Stimulated activated CD8-positive, alpha-beta memory T cell treated with anti-CD3 and anti-CD28 coated beads, Interleukin-4, amount 100 ng/mL, for 1 hour (primary cell): Measurements from ENCODE around the gene DDX51.

Source experiments
- DNase-seq, 2 donors: peaks; one replicate each; pipeline ENCODE4 v3.0.0-alpha.2; 2020; ENCODE audit warnings: low read depth in 2 of 2, low spot score in 1 of 2

The DDX51 gene

DNA sequence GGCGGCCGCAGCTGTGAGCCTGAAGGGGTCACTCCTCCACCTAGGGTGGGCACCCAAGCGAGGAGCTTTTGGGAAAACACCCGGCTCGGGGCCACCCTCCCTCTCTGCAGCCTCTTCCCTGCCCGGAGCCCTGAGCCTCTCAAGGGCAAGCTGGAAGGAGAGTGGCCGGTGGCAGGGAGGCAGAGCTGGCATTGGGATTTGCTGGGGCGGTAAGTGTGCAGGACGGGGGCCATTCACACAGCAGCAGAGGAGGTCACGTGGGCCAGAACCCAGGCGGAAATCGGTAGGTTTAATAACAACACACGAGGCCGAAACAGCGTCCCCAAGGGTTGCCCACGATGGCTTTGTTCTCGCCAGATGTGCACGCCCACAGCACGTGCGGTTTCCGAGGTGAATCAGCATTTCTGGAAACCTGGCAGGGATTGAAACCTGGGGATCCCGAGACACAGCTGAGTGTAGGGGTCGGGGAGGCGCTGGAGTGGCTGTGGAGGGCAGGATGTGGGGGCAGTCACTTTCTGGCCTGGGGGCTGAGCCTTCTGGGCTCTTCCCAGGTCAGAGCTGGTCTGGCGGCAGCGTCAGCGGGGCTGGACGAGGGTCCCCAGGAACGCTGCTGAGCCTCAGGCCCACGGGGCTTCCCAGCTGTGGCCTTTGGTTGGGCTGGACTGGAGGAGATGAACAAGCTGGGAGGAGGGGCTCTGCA is 23.6 kb upstream of the DDX51 start:
- no peak for DNase-seq

DNA sequence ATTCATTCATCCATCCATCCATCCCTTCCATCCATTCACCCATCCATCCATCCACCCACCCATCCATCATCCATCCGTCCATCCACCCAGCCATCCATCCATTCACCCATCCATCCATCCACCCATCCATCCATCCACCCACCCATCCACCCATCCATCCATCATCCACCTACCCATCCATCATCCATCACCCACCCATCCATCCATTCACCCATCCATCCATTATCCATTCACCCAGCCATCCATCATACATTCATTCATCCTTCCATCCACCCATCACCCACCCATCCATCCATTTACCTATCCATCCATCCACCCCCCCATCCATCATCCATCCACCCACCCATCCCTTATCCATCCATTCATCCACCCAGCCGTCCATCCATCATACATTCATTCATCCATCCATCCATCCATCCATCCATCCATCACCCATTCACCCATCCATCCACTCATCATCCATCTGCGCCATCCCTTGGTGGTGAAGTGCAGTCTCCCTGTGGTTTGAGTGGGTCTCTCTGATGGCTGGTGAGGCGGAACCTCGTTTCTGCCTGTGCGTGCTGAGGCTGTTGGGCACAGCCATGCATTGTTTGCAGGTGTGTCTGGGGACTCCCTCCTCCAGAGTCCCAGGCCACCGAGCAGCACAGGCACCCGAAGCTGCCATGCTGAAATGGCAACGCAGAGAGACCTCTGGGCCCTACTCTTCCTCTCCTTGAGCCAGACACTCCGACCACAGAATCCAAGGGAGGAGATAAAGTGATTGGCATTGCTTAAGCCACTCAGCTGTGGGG is 22.9 kb upstream of the DDX51 start:
- no peak for DNase-seq

DNA sequence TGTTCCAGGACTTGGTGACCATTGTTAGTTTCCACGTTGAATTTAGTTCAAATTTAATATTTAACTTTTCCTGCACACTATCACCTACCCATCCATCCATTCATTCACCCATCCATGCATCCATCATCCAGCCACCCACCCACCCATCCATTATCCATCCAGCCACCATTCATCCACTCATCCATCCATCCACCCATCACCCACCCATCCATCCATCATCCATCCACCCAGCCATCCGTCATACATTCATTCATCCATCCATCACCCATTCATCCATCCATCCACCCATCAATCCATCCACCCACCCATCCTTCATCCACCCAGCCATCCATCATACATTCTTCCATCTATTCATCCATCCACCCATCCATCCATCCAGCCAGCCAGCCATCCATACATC is 22.0 kb upstream of the DDX51 start:
- no peak for DNase-seq

DNA sequence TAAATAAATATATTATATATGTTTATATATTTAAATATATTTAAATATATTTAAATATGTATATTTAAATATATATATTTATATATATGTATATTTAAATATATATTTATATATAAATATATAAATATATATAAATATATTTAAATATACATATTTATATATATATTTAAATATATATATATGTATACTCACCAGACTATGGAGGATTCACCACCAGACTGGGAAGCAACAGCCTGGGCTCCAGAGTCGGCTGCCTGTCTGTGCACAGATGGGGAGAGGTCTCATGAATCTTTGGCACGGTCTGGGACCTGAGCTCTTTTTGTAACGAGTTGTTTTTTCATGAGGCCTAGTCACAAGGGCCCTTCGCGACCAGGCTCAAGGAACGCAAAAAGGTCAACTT is 21.5 kb upstream of the DDX51 start:
- no peak for DNase-seq

DNA sequence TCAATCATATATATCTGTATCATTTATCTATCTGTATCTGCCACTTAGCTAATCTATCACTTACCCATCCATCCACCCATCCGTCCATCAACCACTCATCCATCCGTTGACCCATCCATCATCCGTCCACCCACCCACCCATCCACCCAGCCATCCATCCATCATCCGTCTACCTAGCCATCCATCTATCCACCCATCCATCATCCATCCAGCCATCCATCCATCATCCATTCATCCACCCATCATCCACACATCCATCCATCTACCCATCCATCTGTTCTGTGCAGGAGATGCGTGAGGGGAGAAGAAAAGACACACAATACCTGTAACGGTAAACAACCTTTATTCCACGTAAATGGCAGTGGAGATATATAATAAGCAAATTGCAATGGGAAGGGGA is 20.3 kb upstream of the DDX51 start:
- DNase-seq, result no peak

DNA sequence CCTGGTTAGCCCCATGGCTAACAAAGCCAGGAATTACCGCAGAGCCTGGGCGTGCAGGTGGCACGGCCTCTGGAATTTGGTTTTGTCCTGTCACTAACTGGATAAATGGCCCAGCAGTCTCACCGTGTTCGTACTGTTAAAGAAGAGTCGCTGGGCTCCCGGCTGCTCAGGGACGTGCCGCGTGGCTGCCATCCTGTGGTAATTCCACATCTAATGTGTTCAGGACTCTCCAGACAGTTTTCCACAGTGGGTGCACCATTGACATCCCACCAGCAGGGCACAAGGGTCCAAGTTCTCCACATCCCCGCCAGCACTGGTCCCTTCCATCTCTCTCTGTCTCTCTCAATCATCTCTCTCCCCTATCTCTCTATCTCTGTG is 19.8 kb upstream of the DDX51 start:
- DNase-seq, result no peak

DNA sequence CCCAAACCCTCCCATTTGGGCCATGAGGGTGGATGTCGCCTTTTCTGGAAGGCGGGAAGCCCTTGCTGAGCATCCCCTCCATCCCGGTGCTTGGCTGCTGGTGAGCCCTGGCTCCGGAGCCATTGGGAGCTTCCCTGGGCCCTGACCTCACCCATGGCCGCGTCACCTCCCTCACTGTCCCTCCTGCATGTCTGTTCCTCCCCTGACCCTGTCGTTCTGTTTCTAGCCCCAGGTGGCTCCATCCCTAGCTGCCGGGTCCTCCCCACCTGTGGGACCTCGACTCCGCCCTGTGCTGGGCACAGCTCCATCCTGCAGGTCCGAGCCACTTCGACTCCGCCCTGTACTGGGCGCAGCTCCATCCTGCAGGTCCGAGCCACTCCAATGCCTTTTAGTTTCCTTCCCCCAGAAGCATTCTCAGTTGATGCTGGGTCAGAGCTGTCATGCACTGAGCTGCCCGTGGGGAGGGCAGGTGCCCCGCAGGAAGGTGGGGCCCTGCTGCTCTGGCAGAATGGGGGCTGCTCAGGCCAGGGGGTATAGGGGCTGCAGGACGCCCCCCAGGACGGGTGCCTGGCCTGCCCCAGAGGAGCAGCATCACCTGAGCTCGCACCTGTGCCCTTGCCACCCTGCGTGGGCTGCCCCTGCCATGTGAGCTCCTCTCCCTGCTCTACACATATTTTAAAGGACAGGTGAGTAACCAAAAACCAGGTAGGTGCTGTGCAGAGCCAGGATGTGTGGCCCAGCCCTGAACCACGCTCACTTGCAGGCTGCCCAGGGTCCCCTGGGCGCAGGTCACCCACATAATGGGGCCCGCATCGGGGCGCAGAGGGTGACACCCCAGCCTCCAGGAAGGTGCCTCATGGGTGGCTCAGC is 19.2 kb upstream of the DDX51 start:
- no peak for DNase-seq

DNA sequence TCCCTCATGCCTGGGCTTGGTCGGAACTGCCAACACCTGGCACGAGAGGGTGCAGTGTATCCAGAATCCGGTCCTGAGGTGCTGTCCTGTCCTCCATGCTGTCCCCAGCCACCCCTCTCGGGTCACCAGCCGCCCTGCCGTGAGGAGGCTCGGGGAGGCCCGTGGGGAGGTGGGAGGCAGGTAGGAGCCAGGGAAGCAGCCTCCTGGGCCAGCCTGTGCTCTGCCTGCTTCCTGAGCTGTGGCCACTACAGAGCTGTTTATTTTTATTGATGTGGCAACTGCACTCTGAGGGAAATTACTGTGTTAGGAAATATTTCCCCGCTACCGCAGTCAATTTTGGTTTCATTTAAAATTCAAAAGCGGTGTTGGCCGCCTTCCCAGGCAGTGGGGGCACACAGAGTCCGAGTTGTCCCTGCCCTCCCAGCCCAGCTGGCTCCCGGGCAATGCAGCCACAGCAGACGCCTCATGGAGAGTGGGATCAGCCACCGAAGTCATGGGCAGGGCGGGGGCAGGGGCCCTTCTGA is 18.5 kb upstream of the DDX51 start:
- no peak for DNase-seq

DNA sequence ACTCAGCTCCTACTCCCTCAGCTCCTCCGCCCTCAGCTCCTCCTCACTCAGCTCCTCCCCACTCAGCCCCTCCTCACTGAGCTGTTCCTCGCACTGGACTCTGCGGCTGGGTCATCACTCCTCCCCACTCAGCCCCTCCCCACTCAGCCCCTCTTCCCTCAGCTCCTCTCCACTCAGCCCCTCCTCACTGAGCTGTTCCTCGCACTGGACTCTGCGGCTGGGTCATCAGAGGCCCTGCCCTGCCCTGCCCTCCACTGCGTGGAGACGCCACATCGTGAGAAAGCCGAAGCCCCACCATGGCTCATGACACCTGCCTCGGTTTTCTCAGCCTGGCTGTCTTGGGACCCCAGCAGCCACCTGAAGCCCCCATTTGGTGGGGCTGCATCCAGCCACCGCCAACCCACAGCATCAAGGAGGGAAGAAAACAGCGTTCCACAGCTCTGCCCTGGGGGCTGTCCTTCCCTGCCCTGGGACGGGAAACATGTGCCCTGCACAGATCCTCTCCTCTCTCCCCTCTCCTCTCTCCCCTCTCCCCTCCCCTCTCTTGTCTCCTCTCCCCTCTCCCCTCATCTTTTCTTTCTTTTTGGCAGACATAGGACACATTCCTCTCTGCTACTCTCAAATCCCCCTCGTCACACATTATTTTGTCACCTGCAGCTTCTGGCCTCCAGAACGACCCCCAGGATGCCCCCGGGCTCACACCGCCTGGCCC is 17.8 kb upstream of the DDX51 start:
- no peak for DNase-seq

DNA sequence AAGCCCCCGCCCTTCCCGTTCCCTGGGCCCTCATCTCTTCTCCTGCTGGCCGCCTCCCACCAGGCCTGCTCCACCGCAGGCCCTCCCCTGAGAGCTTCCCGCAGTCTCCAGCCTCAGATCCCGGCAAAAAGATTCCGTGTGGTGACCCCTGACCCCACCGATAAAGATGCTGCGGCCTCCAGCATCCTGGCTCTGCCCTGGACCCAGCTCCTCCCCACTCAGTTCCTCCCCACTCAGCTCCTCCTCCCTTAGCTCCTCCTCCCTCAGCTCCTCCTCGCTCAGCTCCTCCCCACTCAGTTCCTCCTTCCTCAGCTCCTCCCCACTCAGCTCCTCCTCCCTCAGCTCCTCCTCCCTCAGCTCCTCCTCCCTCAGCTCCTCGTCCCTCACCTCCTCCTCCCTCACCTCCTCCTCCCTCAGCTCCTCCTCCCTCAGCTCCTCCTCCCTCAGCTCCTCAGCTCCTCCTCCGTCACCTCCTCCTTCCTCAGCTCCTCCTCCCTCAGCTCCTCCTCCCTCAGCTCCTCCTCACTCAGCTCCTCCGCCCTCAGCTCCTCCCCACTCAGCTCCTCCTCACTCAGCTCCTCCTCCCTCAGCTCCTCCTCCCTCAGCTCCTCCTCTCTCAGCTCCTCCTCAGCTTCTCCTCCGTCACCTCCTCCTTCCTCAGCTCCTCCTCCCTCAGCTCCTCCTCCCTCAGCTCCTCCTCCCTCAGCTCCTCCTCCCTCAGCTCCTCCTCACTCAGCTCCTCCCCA is 17.1 kb upstream of the DDX51 start:
- no peak for DNase-seq

DNA sequence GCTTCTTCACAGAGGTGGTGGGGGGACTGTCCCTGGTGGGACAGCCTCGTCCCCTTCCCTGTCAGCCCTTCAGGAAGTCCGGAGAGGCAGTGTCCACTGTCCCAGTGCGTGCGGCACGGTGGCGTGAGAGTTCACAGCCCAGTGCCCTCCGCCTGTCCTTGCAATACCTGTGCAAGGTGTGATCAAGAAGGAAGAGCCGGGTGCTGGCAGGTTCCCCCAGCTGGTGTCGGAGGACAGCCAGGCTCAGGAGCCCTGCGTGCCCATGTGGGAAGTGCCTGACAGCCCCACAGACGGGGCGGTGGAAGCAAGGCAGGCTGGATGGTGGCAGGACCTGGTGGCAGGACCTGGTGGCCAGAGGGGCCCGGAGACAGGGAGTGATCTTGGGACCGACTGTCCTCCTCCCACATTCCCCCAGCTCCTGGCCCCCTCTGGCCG is 16.5 kb upstream of the DDX51 start:
- no peak for DNase-seq

DNA sequence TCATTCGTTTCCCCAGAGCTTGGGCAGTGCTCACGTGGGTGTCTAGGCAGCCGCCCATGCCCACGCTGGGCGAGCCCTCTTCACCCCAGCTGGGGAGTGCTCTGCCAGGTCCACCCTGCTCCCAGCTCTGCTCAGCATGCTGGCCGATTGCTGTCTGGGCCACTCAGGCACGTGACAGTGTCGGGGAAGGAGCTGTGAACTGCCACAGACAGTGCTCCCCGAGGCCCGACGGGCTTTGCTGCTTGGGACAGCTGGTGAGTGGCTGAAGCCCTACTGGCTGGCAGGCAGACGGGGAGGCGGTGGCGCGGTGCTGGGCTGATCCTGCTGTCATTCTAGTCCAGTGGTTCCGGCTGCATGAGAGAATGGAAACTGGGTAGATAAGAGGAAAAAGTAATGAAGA is 15.9 kb upstream of the DDX51 start:
- DNase-seq, result no peak

DNA sequence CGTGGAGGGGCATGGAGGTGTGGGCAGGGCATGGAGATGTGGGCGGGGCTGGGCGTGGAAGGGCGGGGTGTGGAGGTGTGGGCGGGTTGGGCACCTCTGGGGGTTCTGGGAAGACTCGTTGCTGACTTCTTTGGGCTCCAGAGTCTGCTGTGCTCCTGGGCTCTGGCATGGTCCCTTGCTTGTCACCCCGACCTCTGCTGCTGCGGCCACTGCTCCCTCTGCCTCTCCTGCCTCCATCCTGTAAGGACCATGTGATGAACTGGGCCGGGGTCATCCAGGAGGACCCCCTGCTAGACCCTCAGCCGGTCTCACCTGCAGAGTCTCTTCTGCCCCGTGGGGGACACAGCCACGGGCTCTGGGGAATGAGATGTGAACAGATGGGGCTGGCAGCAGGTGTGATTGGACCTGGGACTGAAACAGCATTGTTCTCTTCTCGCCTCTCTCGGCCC is 15.5 kb upstream of the DDX51 start:
- no peak for DNase-seq

DNA sequence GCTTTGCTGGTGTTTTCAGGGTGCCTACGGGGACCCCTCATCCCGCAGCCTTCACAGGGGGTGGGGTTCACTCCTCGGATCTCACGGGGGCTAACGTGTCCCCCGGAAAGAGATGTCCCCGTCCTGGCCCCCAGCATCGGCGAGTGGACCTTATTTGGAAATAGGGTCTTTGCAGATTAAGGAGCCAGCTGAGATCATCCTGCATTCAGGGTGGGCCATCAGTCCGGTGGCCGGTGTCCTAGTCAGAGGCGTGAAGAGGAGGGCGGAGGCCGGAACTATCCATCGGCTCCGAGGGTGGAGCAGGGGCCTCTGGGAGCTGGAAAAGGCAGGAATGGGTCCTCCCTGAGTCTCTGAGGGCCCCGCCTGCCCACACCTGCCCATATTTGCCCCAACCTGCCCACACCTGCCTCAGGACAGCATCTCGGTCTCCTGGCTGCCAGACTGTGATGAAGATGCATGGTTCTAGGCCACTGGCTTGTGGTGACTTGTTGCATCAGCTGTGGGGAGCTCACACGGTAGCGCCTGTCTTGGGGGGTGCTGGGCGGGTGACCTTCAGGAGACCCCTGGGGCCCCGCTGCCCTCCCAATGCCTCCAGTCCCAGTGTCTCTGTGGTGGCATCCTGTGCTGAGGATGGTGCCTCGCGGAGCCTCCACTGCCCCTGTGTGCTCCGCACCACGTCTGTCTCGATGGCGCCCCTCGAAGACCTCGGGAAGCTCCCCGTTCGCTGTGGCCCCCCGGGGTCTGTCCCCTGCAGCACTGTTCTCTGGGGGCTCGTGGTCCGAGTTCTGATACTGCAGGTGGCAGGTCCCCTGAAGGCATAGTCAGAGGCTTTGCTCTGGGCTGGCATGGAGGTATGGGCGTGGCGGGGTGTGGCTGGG is 14.8 kb upstream of the DDX51 start:
- no peak for DNase-seq

DNA sequence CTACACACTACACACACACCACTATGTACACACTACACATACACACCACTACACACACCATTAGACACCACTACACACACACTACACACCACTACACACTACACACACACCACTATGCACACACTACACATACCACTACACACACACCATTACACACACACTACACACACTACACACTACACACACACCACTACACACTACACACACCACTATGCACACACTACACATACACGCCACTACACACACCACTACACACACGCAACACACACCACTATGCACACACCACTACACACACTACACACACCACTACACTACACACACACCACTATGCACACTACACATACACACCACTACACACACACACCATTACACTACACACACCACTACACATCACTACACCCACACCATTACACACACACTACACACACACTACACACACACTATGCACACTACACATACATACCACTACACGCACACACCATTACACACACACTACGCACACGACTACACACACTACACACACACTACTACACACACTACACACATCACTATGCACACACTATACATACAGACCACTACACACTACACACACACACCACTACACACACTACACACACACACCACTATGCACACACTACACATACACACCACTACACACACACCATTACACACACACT is 13.8 kb upstream of the DDX51 start:
- DNase-seq, result no peak

DNA sequence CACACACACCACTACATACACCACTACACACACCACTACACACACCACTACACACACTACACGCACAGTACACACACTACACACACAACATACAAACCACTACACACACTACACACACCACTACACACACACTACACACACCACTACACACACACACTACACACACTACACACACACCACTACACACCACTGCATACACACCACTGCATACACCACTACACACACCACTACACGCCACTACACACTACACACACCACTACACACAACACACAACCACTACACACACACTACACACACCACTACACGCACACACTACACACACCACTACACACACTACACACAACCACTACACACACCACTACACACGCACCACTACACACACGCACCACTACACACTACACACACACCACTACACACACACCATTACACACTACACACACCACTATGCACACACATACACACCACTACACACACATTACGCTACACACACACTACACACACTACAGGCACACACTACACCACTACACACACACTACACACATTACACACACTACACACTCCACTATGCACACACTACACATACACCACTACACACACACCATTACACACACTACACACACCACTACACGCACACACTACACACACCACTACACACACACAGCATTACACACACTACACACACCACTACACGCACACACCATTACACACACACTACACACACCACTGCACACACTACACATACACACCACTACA is 12.6 kb upstream of the DDX51 start:
- no peak for DNase-seq

DNA sequence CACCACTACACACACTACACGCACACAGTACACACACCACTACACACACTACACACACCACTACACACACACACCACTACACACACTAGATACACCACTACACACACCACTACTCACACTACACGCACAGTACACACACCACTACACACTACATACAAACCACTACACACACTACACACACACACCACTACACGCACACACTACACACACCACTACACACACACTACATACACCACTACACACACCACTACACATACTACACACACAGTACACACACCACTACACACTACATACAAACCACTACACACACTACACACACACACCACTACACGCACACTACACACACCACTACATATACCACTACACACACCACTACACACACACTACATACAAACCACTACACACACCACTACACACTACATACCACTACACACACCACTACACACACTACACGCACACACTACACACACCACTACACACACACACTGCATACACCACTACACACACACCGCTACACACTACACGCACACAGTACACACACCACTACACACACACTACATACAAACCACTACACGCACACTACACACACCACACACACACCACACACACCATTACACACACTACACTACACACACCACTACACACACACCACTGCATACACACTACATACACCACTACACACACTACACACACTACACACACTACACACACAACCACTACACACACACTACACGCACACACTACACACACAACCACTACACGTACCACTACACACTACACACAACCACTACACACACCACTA is 11.9 kb upstream of the DDX51 start:
- DNase-seq, result no peak
